GM19324 (cell line): ENCODE results near the gene ANKUB1.

ENCODE experiments used
- ATAC-seq: cut with Tn5 transposase; IDR thresholded peaks from one replicate; pipeline ENCODE4 v1.9.1; 2021; ENCODE audit warnings: mild to moderate bottlenecking, moderate library complexity; ENCODE audit not compliant: unreplicated experiment, low FRiP score

Gene ANKUB1

DNA sequence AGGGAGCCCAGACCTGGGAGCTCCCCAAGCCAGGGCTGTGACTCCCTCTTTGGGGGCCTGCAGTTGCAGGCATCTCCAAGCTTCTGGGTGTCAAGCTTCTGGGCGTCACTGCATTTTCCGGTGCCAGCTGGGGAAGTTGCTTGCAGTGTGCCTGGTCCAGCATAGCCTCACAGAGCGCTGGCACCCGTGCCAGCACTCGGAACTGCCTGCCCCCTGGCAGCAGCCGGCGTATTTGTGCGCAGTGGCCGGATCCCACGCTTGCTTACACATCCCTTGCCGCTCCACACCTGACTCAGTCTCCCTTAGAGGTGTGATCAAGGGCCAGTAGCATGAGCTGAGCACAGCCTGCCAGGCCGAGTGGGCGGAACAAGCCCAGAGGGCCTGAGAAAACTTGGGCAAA lies 77.1 kb downstream of the ANKUB1 start:
- ATAC-seq: no peak

GRCh38 chr3:149713730-149714654 lies 78.4 kb downstream of the ANKUB1 start:
- ATAC-seq: no peak
